HepG2 (cell line): ENCODE data around the gene ANKLE1. TPM values are rescaled to one million over a fixed set of nuclear protein-coding genes. Genes with fewer than 3 reads are reported as not detected.
A peak's percentile ranks its signal among the peaks of the same experiment; 100 is the strongest.

Experiments used
- ELF3 ChIP-seq: IDR thresholded peaks from 2 replicates; pipeline ENCODE4 v1.6.1; 2016; ENCODE audit warnings: missing genetic modification reagents, missing compliant biosample characterization
- MEF2D ChIP-seq: sonication (generic); formaldehyde crosslinking; IDR thresholded peaks from 2 replicates; pipeline ENCODE4 v1.5.1; 2020; ENCODE audit warnings: mild to moderate bottlenecking, missing genetic modification reagents
- NR2C2 ChIP-seq: sonication (generic); formaldehyde crosslinking; IDR thresholded peaks from 2 replicates; pipeline ENCODE4 v1.4.0; 2020; ENCODE audit warnings: missing genetic modification reagents, mild to moderate bottlenecking, moderate library complexity, borderline replicate concordance
- NR2F6 ChIP-seq, 2 experiments: IDR thresholded peaks; 2 replicates each; pipeline ENCODE4 v1.6.1; 2016; ENCODE audit warnings: antibody characterized with exemption in 1 of 2, mild to moderate bottlenecking in 1 of 2
- RBM22 ChIP-seq: fragments of 200-400 bp; formaldehyde crosslinking; optimal IDR thresholded peaks from 2 replicates; pipeline ENCODE3; 2017; ENCODE audit warnings: mild to moderate bottlenecking, low read length, moderate library complexity
- SOX5 ChIP-seq: IDR thresholded peaks from 2 replicates; pipeline ENCODE4 v1.6.1; 2016; ENCODE audit warnings: borderline replicate concordance
- U2AF2 ChIP-seq: fragments of 200-400 bp; formaldehyde crosslinking; IDR thresholded peaks from 2 replicates; pipeline ENCODE4 v1.6.1; 2017; ENCODE audit warnings: low read depth, mild to moderate bottlenecking, low read length
- ZFY ChIP-seq: sonication (generic); formaldehyde crosslinking; IDR thresholded peaks from 2 replicates; pipeline ENCODE4 v1.4.0; 2020; ENCODE audit warnings: missing genetic modification reagents
- ZMAT3 ChIP-seq: sonication (generic); formaldehyde crosslinking; conservative IDR thresholded peaks from 2 replicates; pipeline ENCODE4 v1.7.0; 2021; ENCODE audit warnings: missing genetic modification reagents
- polyA plus RNA-seq, 8 experiments: library from polyadenylated mRNA; depleted of rRNA in 3 of 8; stranded (reverse) in 7 of 8; unstranded in 1 of 8; fragments of >200 nt; fragmentation: Illumina TruSeq in 4 of 8; extraction: Trizol in 4 of 8; gene quantifications; 2 replicates each; pipeline versions ENCODE4 v1.2.1 to v1.2.3, GENCODE V29; 2011 to 2016; ENCODE audit warnings: low read depth in 4 of 8, missing spikeins in 1 of 8, mixed read lengths in 1 of 8; ENCODE audit not compliant: insufficient read depth in 1 of 8
- total RNA-seq, 5 experiments: library from RNA; depleted of rRNA; stranded (reverse); fragments of >200 nt; fragmentation: Illumina TruSeq; extraction: Trizol; gene quantifications; 2 replicates each; pipeline ENCODE4 v1.2.3, GENCODE V29; 2016; ENCODE audit warnings: low read depth in 1 of 5
- TF ChIP-seq, protein P1 (sequence below): sonication (generic); formaldehyde crosslinking; IDR thresholded peaks from 2 replicates; pipeline ENCODE4 v1.4.0; 2020; ENCODE audit warnings: missing genetic modification reagents
- TF ChIP-seq, protein P2 (sequence below): IDR thresholded peaks from 2 replicates; pipeline ENCODE4 v1.6.1; 2012; ENCODE audit warnings: inconsistent platforms
- TF ChIP-seq, protein P3 (sequence below): sonication (generic); formaldehyde crosslinking; IDR thresholded peaks from 2 replicates; pipeline ENCODE4 v1.5.0; 2020; ENCODE audit warnings: mild to moderate bottlenecking, missing genetic modification reagents, moderate library complexity
- TF ChIP-seq, protein P4 (sequence below): sonication (generic); formaldehyde crosslinking; IDR thresholded peaks from 2 replicates; pipeline ENCODE4 v1.4.0; 2020; ENCODE audit warnings: missing genetic modification reagents
- TF ChIP-seq, protein P5 (sequence below): sonication (generic); formaldehyde crosslinking; IDR thresholded peaks from 2 replicates; pipeline ENCODE4 v1.5.0; 2020; ENCODE audit warnings: mild to moderate bottlenecking, missing genetic modification reagents
- TF ChIP-seq, protein P6 (sequence below): sonication (generic); formaldehyde crosslinking; IDR thresholded peaks from 2 replicates; pipeline ENCODE4 v1.8.0; 2022; ENCODE audit warnings: missing genetic modification reagents, mild to moderate bottlenecking, borderline replicate concordance
- TF ChIP-seq, protein P7 (sequence below): sonication (generic); formaldehyde crosslinking; IDR thresholded peaks from 2 replicates; pipeline ENCODE4 v1.5.1; 2020; ENCODE audit warnings: mild to moderate bottlenecking, moderate library complexity, missing genetic modification reagents

Gene ANKLE1
- total and polyA plus RNA-seq, 2 of the 13 experiments (the other 11 are each of a cell fraction or from before 2014, with no cell fraction given) = 0.69 to 1.5 TPM

DNA sequence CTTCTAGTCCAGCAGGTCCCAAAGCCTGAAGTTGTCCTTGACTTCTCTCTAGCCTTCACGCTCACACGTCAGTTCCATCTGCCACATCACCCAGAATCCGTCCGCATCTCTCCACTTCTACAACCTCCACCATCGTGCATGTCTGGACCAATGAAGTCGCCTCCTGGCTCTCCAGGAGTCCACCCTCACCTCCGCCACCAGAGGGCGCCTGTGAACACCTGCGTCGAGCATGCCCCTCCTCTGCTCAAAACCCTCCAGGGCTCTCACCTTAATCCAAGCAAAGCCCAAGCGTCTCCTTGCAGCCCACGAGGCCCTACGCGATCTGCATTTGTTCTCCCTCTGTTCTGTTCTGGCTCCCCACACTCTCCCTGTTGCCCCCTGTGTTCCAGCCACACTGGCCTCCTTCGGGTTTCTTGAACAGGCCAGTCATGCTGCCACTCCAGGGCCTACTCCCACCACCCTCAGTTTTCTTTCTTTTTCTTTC, 20.8 kb upstream of the ANKLE1 start (continued):
- TF ChIP-seq, protein P1, sequence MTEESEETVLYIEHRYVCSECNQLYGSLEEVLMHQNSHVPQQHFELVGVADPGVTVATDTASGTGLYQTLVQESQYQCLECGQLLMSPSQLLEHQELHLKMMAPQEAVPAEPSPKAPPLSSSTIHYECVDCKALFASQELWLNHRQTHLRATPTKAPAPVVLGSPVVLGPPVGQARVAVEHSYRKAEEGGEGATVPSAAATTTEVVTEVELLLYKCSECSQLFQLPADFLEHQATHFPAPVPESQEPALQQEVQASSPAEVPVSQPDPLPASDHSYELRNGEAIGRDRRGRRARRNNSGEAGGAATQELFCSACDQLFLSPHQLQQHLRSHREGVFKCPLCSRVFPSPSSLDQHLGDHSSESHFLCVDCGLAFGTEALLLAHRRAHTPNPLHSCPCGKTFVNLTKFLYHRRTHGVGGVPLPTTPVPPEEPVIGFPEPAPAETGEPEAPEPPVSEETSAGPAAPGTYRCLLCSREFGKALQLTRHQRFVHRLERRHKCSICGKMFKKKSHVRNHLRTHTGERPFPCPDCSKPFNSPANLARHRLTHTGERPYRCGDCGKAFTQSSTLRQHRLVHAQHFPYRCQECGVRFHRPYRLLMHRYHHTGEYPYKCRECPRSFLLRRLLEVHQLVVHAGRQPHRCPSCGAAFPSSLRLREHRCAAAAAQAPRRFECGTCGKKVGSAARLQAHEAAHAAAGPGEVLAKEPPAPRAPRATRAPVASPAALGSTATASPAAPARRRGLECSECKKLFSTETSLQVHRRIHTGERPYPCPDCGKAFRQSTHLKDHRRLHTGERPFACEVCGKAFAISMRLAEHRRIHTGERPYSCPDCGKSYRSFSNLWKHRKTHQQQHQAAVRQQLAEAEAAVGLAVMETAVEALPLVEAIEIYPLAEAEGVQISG = 0 out of 2 replicates have a peak, but pooled peaks have one; percentile 42
- TF ChIP-seq ZFY (CRISPR knock-in tag) (peak; percentile 42; the same call in 1 of the 2 replicates), NR2F6 (IDR thresholded peaks at IDR 0.05) (no peak), NR2F6 (CRISPR knock-in tag; IDR thresholded peaks at IDR 0.05) (peak; percentile 64; the same call in 1 of the 2 replicates), RBM22 (no peak), ELF3 (0 out of 2 replicates have a peak, but pooled peaks have one; percentile 21), NR2C2 (CRISPR knock-in tag) (peak; percentile 51; the same call in 1 of the 2 replicates), SOX5 (CRISPR knock-in tag) (0 out of 2 replicates have a peak, but pooled peaks have one; percentile 21), MEF2D (CRISPR knock-in tag) (peak; percentile 49; the same call in 1 of the 2 replicates), ZMAT3 (CRISPR knock-in tag) (0 out of 2 replicates have a peak, but pooled peaks have one; percentile 36), U2AF2 (peak; percentile 90; the same call in 1 of the 2 replicates)
- TF ChIP-seq, protein P2, sequence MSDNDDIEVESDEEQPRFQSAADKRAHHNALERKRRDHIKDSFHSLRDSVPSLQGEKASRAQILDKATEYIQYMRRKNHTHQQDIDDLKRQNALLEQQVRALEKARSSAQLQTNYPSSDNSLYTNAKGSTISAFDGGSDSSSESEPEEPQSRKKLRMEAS = peak; percentile 79
- TF ChIP-seq, protein P3, sequence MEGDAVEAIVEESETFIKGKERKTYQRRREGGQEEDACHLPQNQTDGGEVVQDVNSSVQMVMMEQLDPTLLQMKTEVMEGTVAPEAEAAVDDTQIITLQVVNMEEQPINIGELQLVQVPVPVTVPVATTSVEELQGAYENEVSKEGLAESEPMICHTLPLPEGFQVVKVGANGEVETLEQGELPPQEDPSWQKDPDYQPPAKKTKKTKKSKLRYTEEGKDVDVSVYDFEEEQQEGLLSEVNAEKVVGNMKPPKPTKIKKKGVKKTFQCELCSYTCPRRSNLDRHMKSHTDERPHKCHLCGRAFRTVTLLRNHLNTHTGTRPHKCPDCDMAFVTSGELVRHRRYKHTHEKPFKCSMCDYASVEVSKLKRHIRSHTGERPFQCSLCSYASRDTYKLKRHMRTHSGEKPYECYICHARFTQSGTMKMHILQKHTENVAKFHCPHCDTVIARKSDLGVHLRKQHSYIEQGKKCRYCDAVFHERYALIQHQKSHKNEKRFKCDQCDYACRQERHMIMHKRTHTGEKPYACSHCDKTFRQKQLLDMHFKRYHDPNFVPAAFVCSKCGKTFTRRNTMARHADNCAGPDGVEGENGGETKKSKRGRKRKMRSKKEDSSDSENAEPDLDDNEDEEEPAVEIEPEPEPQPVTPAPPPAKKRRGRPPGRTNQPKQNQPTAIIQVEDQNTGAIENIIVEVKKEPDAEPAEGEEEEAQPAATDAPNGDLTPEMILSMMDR (CRISPR knock-in tag) = peak; percentile 94
- TF ChIP-seq, protein P4, sequence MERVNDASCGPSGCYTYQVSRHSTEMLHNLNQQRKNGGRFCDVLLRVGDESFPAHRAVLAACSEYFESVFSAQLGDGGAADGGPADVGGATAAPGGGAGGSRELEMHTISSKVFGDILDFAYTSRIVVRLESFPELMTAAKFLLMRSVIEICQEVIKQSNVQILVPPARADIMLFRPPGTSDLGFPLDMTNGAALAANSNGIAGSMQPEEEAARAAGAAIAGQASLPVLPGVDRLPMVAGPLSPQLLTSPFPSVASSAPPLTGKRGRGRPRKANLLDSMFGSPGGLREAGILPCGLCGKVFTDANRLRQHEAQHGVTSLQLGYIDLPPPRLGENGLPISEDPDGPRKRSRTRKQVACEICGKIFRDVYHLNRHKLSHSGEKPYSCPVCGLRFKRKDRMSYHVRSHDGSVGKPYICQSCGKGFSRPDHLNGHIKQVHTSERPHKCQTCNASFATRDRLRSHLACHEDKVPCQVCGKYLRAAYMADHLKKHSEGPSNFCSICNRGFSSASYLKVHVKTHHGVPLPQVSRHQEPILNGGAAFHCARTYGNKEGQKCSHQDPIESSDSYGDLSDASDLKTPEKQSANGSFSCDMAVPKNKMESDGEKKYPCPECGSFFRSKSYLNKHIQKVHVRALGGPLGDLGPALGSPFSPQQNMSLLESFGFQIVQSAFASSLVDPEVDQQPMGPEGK (CRISPR knock-in tag) = peak; percentile 62
- TF ChIP-seq, protein P5, sequence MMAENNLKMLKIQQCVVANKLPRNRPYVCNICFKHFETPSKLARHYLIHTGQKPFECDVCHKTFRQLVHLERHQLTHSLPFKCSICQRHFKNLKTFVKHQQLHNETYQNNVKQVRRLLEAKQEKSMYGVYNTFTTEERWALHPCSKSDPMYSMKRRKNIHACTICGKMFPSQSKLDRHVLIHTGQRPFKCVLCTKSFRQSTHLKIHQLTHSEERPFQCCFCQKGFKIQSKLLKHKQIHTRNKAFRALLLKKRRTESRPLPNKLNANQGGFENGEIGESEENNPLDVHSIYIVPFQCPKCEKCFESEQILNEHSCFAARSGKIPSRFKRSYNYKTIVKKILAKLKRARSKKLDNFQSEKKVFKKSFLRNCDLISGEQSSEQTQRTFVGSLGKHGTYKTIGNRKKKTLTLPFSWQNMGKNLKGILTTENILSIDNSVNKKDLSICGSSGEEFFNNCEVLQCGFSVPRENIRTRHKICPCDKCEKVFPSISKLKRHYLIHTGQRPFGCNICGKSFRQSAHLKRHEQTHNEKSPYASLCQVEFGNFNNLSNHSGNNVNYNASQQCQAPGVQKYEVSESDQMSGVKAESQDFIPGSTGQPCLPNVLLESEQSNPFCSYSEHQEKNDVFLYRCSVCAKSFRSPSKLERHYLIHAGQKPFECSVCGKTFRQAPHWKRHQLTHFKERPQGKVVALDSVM (CRISPR knock-in tag) = peak; percentile 52; the same call in 1 of the 2 replicates
- TF ChIP-seq, protein P6, sequence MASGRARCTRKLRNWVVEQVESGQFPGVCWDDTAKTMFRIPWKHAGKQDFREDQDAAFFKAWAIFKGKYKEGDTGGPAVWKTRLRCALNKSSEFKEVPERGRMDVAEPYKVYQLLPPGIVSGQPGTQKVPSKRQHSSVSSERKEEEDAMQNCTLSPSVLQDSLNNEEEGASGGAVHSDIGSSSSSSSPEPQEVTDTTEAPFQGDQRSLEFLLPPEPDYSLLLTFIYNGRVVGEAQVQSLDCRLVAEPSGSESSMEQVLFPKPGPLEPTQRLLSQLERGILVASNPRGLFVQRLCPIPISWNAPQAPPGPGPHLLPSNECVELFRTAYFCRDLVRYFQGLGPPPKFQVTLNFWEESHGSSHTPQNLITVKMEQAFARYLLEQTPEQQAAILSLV = peak; percentile 40; the same call in 1 of the 2 replicates
- TF ChIP-seq, protein P7, sequence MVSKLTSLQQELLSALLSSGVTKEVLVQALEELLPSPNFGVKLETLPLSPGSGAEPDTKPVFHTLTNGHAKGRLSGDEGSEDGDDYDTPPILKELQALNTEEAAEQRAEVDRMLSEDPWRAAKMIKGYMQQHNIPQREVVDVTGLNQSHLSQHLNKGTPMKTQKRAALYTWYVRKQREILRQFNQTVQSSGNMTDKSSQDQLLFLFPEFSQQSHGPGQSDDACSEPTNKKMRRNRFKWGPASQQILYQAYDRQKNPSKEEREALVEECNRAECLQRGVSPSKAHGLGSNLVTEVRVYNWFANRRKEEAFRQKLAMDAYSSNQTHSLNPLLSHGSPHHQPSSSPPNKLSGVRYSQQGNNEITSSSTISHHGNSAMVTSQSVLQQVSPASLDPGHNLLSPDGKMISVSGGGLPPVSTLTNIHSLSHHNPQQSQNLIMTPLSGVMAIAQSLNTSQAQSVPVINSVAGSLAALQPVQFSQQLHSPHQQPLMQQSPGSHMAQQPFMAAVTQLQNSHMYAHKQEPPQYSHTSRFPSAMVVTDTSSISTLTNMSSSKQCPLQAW (CRISPR knock-in tag) = 0 out of 2 replicates have a peak, but pooled peaks have one; percentile 32
